GM12878 (cell line): ENCODE results near the gene XPNPEP1. TPM values are rescaled to one million over a fixed set of nuclear protein-coding genes. Genes with fewer than 3 reads are reported as not detected.

Experiments
- BRCA1 ChIP-seq: IDR thresholded peaks from 2 replicates; pipeline ENCODE4 v1.6.1; 2011; ENCODE audit warnings: low read depth, low read length, improper control_type of control experiment
- CHD2 ChIP-seq: IDR thresholded peaks from 2 replicates; pipeline ENCODE4 v1.6.1; 2011; ENCODE audit warnings: low read depth, low read length, improper control_type of control experiment, borderline replicate concordance
- DPF2 ChIP-seq: fragments of 450-650 bp; IDR thresholded peaks from 2 replicates; pipeline ENCODE4 v1.6.1; 2017; ENCODE audit warnings: mild to moderate bottlenecking
- EED ChIP-seq: sonication (generic); IDR thresholded peaks from 2 replicates; pipeline ENCODE4 v1.6.1; 2016; ENCODE audit warnings: antibody characterized with exemption, low read depth
- MTA3 ChIP-seq: IDR thresholded peaks from 2 replicates; pipeline ENCODE4 v1.6.1; 2012; ENCODE audit warnings: low read length, inconsistent platforms, borderline replicate concordance
- MYC ChIP-seq: IDR thresholded peaks from 2 replicates; pipeline ENCODE4 v1.6.1; 2011; ENCODE audit warnings: mild to moderate bottlenecking, low read length, moderate library complexity, inconsistent platforms; ENCODE audit not compliant: insufficient read depth, insufficient replicate concordance, insufficient read length, severe bottlenecking
- NBN ChIP-seq: fragments of 450-650 bp; IDR thresholded peaks from 2 replicates; pipeline ENCODE4 v1.6.1; 2016
- NFIC ChIP-seq: IDR thresholded peaks from 2 replicates; pipeline ENCODE4 v1.6.1; 2012; ENCODE audit warnings: low read depth, mild to moderate bottlenecking, inconsistent platforms, low read length, moderate library complexity
- POLR2AphosphoS5 ChIP-seq: IDR thresholded peaks from 2 replicates; pipeline ENCODE4 v1.6.1; 2011; ENCODE audit warnings: mild to moderate bottlenecking, low read length, inconsistent platforms
- RFX5 ChIP-seq: IDR thresholded peaks from 2 replicates; pipeline ENCODE4 v1.6.1; 2011; ENCODE audit warnings: low read depth, low read length, improper control_type of control experiment
- WRNIP1 ChIP-seq: IDR thresholded peaks from 2 replicates; pipeline ENCODE4 v1.6.1; 2011; ENCODE audit warnings: low read depth, low read length, improper control_type of control experiment, borderline replicate concordance
- ZNF622 ChIP-seq: fragments of 450-650 bp; IDR thresholded peaks from 2 replicates; pipeline ENCODE4 v1.6.1; 2017; ENCODE audit warnings: mild to moderate bottlenecking, inconsistent platforms
- ZZZ3 ChIP-seq: IDR thresholded peaks from 2 replicates; pipeline ENCODE4 v1.6.1; 2011; ENCODE audit warnings: low read depth; ENCODE audit not compliant: control insufficient read depth, insufficient read length
- polyA plus RNA-seq, 11 experiments: library from polyadenylated mRNA; depleted of rRNA in 4 of 11; unstranded in 6 of 11; stranded (reverse) in 5 of 11; fragments of >200 nt; fragmentation: Nextera tagmentation in 4 of 11; fragmentation: Illumina TruSeq in 1 of 11; extraction: Ambion mirVana in 4 of 11; extraction: Trizol in 1 of 11; gene quantifications; 1 replicate in 1 of 11; 2 replicates in 10 of 11; pipeline versions ENCODE4 v1.2.1 to v1.2.3, GENCODE V29; 2011 to 2016; ENCODE audit warnings: inconsistent platforms in 2 of 11, missing spikeins in 2 of 11, low read depth in 1 of 11
- total RNA-seq, 4 experiments: library from RNA; depleted of rRNA in 3 of 4; stranded (reverse); fragments of >200 nt in 3 of 4; fragmentation: Illumina TruSeq in 1 of 4; extraction: Trizol in 1 of 4; gene quantifications; 2 replicates each; pipeline versions ENCODE4 v1.2.1 to v1.2.3, GENCODE V29; 2013 to 2021
- TF ChIP-seq, protein P1 (sequence below): fragments of 450-650 bp; IDR thresholded peaks from 2 replicates; pipeline ENCODE4 v1.6.1; 2017; ENCODE audit warnings: mild to moderate bottlenecking, moderate library complexity
- TF ChIP-seq, protein P2 (sequence below): fragments of 450-650 bp; IDR thresholded peaks from 2 replicates; pipeline ENCODE4 v1.6.1; 2017; ENCODE audit warnings: low read depth, mild to moderate bottlenecking, moderate library complexity
- TF ChIP-seq, protein P3 (sequence below): fragments of 450-650 bp; IDR thresholded peaks from 2 replicates; pipeline ENCODE4 v1.6.1; 2017; ENCODE audit warnings: antibody characterized with exemption, mild to moderate bottlenecking, moderate library complexity
- TF ChIP-seq, protein P4 (sequence below): fragments of 450-650 bp; conservative IDR thresholded peaks from 2 replicates; pipeline ENCODE4 v1.6.1; 2017; ENCODE audit warnings: mild to moderate bottlenecking, moderate library complexity

The XPNPEP1 gene
- total and polyA plus RNA-seq, 10 of the 15 experiments (the other 5 are each of a cell fraction or from before 2014, with no cell fraction given): 22.7 to 108 (median 43.5) TPM

DNA sequence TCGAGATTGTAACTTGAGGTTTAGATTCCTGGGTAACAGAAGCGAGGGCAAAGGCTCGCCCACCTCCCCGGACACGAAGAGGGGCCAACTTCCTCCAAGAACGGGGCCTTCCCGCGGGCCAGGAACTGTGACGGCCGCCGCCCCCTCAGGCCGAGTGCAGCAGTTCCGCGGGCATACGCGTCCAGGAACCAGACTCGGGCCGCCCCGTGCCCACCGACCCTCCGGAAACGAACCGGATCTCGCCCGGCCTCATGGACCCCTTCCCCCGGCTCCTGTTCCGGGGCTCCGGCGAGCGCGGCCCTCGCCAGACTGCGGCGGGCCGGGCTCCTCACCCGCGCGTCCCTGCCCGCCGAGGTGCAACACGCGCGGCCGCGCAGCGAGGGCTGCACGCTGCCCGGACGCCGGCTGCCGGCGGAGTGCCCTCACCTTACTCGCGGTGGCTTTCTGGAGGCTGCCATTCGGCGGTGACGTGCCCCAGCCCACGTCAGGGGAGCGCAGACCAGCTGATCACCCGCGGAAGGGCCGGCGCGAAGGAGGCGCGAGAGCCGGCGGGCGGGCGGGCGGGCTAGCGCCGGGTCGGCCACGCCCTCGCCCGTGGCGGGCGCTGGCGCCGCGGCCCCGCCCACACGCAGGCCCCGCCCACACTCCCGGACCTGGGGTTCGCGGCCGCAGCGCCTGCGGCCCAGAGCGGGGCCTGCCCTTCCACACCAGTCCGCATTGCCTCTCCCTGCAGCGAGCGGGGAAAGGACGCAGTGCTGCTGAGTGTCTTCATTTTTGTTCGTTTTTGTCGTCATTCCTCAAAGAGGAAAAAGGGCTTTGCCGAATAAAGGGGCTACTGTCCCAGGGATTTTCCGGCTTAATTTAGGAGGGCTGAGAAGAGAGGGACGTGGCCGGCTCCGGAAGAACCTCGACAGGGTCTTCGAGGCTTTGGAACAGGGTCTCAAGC, at the start of gene XPNPEP1 (continued):
- TF ChIP-seq, protein P1, sequence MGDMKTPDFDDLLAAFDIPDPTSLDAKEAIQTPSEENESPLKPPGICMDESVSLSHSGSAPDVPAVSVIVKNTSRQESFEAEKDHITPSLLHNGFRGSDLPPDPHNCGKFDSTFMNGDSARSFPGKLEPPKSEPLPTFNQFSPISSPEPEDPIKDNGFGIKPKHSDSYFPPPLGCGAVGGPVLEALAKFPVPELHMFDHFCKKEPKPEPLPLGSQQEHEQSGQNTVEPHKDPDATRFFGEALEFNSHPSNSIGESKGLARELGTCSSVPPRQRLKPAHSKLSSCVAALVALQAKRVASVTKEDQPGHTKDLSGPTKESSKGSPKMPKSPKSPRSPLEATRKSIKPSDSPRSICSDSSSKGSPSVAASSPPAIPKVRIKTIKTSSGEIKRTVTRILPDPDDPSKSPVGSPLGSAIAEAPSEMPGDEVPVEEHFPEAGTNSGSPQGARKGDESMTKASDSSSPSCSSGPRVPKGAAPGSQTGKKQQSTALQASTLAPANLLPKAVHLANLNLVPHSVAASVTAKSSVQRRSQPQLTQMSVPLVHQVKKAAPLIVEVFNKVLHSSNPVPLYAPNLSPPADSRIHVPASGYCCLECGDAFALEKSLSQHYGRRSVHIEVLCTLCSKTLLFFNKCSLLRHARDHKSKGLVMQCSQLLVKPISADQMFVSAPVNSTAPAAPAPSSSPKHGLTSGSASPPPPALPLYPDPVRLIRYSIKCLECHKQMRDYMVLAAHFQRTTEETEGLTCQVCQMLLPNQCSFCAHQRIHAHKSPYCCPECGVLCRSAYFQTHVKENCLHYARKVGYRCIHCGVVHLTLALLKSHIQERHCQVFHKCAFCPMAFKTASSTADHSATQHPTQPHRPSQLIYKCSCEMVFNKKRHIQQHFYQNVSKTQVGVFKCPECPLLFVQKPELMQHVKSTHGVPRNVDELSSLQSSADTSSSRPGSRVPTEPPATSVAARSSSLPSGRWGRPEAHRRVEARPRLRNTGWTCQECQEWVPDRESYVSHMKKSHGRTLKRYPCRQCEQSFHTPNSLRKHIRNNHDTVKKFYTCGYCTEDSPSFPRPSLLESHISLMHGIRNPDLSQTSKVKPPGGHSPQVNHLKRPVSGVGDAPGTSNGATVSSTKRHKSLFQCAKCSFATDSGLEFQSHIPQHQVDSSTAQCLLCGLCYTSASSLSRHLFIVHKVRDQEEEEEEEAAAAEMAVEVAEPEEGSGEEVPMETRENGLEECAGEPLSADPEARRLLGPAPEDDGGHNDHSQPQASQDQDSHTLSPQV: 0 out of 2 replicates have a peak, but pooled peaks have one; percentile 55
- TF ChIP-seq DPF2 (peak; percentile 90), CHD2 (peak; percentile 56; the same call in 1 of the 2 replicates), BRCA1 (no peak), EED (no peak), MTA3 (peak; percentile 44; the same call in 1 of the 2 replicates), ZNF622 (no peak), WRNIP1 (no peak), NBN (no peak), ZZZ3 (no peak), NFIC (no peak), POLR2AphosphoS5 (peak; percentile 91), RFX5 (no peak), MYC (peak; percentile 46)
- TF ChIP-seq, protein P2, sequence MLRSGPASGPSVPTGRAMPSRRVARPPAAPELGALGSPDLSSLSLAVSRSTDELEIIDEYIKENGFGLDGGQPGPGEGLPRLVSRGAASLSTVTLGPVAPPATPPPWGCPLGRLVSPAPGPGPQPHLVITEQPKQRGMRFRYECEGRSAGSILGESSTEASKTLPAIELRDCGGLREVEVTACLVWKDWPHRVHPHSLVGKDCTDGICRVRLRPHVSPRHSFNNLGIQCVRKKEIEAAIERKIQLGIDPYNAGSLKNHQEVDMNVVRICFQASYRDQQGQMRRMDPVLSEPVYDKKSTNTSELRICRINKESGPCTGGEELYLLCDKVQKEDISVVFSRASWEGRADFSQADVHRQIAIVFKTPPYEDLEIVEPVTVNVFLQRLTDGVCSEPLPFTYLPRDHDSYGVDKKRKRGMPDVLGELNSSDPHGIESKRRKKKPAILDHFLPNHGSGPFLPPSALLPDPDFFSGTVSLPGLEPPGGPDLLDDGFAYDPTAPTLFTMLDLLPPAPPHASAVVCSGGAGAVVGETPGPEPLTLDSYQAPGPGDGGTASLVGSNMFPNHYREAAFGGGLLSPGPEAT: no peak
- TF ChIP-seq, protein P3, sequence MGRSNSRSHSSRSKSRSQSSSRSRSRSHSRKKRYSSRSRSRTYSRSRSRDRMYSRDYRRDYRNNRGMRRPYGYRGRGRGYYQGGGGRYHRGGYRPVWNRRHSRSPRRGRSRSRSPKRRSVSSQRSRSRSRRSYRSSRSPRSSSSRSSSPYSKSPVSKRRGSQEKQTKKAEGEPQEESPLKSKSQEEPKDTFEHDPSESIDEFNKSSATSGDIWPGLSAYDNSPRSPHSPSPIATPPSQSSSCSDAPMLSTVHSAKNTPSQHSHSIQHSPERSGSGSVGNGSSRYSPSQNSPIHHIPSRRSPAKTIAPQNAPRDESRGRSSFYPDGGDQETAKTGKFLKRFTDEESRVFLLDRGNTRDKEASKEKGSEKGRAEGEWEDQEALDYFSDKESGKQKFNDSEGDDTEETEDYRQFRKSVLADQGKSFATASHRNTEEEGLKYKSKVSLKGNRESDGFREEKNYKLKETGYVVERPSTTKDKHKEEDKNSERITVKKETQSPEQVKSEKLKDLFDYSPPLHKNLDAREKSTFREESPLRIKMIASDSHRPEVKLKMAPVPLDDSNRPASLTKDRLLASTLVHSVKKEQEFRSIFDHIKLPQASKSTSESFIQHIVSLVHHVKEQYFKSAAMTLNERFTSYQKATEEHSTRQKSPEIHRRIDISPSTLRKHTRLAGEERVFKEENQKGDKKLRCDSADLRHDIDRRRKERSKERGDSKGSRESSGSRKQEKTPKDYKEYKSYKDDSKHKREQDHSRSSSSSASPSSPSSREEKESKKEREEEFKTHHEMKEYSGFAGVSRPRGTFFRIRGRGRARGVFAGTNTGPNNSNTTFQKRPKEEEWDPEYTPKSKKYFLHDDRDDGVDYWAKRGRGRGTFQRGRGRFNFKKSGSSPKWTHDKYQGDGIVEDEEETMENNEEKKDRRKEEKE: no peak; the same call in 1 of the 2 replicates
- TF ChIP-seq, protein P4, sequence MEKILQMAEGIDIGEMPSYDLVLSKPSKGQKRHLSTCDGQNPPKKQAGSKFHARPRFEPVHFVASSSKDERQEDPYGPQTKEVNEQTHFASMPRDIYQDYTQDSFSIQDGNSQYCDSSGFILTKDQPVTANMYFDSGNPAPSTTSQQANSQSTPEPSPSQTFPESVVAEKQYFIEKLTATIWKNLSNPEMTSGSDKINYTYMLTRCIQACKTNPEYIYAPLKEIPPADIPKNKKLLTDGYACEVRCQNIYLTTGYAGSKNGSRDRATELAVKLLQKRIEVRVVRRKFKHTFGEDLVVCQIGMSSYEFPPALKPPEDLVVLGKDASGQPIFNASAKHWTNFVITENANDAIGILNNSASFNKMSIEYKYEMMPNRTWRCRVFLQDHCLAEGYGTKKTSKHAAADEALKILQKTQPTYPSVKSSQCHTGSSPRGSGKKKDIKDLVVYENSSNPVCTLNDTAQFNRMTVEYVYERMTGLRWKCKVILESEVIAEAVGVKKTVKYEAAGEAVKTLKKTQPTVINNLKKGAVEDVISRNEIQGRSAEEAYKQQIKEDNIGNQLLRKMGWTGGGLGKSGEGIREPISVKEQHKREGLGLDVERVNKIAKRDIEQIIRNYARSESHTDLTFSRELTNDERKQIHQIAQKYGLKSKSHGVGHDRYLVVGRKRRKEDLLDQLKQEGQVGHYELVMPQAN: peak; percentile 95
